ENCODE data around the gene PSEN2. TPM values are rescaled to one million over a fixed set of nuclear protein-coding genes. Genes with fewer than 3 reads are reported as not detected.

PSEN2 gene
- total and polyA plus RNA-seq, 10 of the 15 experiments (the other 5 are each of a cell fraction or from before 2014, with no cell fraction given) = 0.90 to 13.3 (median 7.0) TPM

GRCh38 chr1:226939438-226940028 lies 69.1 kb downstream of the PSEN2 start (continued):
- peak; percentile 79; the same call in 1 of the 2 replicates for TF ChIP-seq CBFB (IDR thresholded peaks at IDR 0.05; ENCODE audit: low read depth)
- no peak for TF ChIP-seq SUPT20H (IDR thresholded peaks at IDR 0.05; ENCODE audit: borderline replicate concordance, control insufficient read depth, low read depth, low read length)
- peak; percentile 18 for TF ChIP-seq MYC (IDR thresholded peaks at IDR 0.05; ENCODE audit: insufficient read depth, insufficient read length, insufficient replicate concordance, low read length, severe bottlenecking)
- no peak for TF ChIP-seq ZBTB33 (IDR thresholded peaks at IDR 0.05)

- H3K36me3 ChIP-seq (ENCODE audit: control insufficient read depth in 2 of 2, insufficient read depth in 2 of 2, low read length in 1 of 2) = no peaks in the 10 kb centered on the region
- peak; percentile 98 for ATAC-seq
- no peaks in the 10 kb centered on the region; the same call in none of the 2 replicates for H3K79me2 ChIP-seq (ENCODE audit: control insufficient read depth, insufficient read depth, low read length)
- in situ Hi-C loops (cut with MboI) = no loop called here
- peak within 1 kb of the TSS; percentile 93 for H3K9ac ChIP-seq (ENCODE audit: control insufficient read depth, insufficient read depth, low read length)
- no TSS peak for BruUV-seq (replicated peaks)
- H3K4me3 ChIP-seq = peak within 1 kb of the TSS; percentile 76
- peak within 1 kb of the TSS; percentile 93 for H2AFZ ChIP-seq (ENCODE audit: control insufficient read depth, low read depth, low read length)
- CTCF ChIA-PET = interaction anchor here (0.9 to 1.6 kb wide), 2 partner anchors 57 to 307 kb away, joined by 4 to 5 read pairs; no protein-coding TSS in a partner anchor
- H3K27me3 ChIP-seq (replicated peaks in 1 of 2; ENCODE audit: control insufficient read depth in 2 of 2, insufficient read depth in 2 of 2, low read length in 1 of 2) = no peaks in the 10 kb centered on the region
- DNase-seq (ENCODE audit: low read depth, low spot score) = peak; percentile 97
- FAIRE-seq = peak; percentile 99
- POLR2A ChIA-PET = interaction anchor here (0.6 to 1.2 kb wide), 3 partner anchors 56 to 124 kb away, joined by 3 read pairs; no protein-coding TSS in a partner anchor
- 2% methylated on average over 68 of the region's 73 CpGs for WGBS (ENCODE audit: insufficient coverage, insufficient replicate concordance, low lambda C conversion rate, missing lambda C conversion rate)
- H3K4me1 ChIP-seq (ENCODE audit: control insufficient read depth, insufficient read depth, low read length) = peaks cover 5% of the 10 kb centered on the region; the same call in 1 of the 2 replicates
- peak within 1 kb of the TSS; percentile 83 for H3K27ac ChIP-seq (ENCODE audit: control insufficient read depth, insufficient read depth)
- SMC1A ChIA-PET (ENCODE audit: uncharacterized antibody, unreplicated experiment) = interaction anchor here (0.7 to 0.8 kb wide), 2 partner anchors 66 to 214 kb away, joined by 3 read pairs; no protein-coding TSS in a partner anchor
- H3K9me3 ChIP-seq (replicated peaks; ENCODE audit: control insufficient read depth, insufficient read depth, low read length) = no peaks in the 10 kb centered on the region
- intact Hi-C loops (cut with micrococcal nuclease; ENCODE audit: unreplicated experiment) = no loop called here
- no peaks in the 10 kb centered on the region for H4K20me1 ChIP-seq (ENCODE audit: control insufficient read depth, insufficient read depth)
- H3K4me2 ChIP-seq (ENCODE audit: control insufficient read depth, insufficient read depth) = peak within 1 kb of the TSS; percentile 99
- RAD21 ChIA-PET (ENCODE audit: unreplicated experiment) = interaction anchor here (0.6 to 2.3 kb wide), 5 partner anchors 25 to 314 kb away, joined by 3 to 11 read pairs (median 3); no protein-coding TSS in a partner anchor
- no peak for TF ChIP-seq HSF1 (IDR thresholded peaks at IDR 0.05; ENCODE audit: low read depth, low read length)
- peak; percentile 53; the same call in 1 of the 2 replicates for TF ChIP-seq NR2F1 (conservative IDR thresholded peaks at IDR 0.05)
- TF ChIP-seq IRF5 (IDR thresholded peaks at IDR 0.05; ENCODE audit: borderline replicate concordance) = no peak
- no peak for TF ChIP-seq SREBF1 (IDR thresholded peaks at IDR 0.05; ENCODE audit: low read length)
- no peak for TF ChIP-seq ZBTB33 (IDR thresholded peaks at IDR 0.05)
- peak; percentile 99 for TF ChIP-seq SP1 (IDR thresholded peaks at IDR 0.05; ENCODE audit: low read depth, low read length)
- no peak; the same call in 2 of the 3 replicates for TF ChIP-seq POU2F2 (IDR thresholded peaks at IDR 0.05; ENCODE audit: borderline replicate concordance, low read depth, low read length)
- no peak for TF ChIP-seq SUZ12 (IDR thresholded peaks at IDR 0.05; ENCODE audit: unreplicated experiment)
- TF ChIP-seq SIN3A (IDR thresholded peaks at IDR 0.05; ENCODE audit: low read depth, low read length) = no peak
- no peak for TF ChIP-seq RBBP5 (conservative IDR thresholded peaks at IDR 0.05)
These were observed 69.8 kb downstream of the PSEN2 start, which contains the start of gene COQ8A for GRCh38 chr1:226940029-226940805. COQ8A (plus strand) TSS chr1:226940294; CDS start chr1:226961386, 21,092 bp downstream.

Data from GM12878 (cell line).